ENCODE measurements around the gene TIMM23. TPM values are rescaled to one million over a fixed set of nuclear protein-coding genes. Genes with fewer than 3 reads are reported as not detected.
"Not testable (repeated sequence)": the region's sequence is repeated elsewhere in the genome, so short reads cannot be mapped to it uniquely, and the experiment has no call there.

Gene TIMM23
- total RNA-seq, 2 donors from 2014 or later = 37.4 to 50.3 TPM

DNA sequence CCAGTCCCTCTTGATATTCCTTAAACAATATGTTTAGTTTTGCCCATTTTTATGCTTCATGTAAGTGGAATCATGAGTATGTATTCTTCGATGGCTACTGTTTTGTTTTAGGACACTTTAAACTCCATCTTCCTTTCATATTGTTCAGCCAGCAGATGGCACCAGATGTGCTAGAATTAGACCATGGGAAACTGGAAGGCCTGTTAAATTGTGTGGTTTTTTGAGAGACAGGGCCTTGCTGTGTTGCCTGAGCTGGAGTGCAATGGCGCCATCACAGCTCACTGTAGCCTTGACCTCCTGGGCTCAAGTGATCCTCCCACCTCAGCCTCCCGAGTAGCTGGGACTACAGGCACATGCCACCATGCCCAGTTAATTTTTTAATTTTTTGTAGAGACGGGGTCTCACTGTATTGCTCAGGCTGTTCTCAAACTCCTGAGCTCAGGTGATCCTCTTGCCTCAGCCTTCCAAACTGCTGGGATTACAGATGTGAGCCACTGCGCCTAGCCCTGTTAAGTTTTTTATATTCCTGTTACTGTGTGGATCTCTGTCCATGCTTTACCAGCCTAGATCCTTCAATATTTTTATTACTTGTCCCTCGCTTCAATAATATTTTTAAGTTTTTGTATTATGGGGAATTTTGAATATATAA is 11.4 kb downstream of the TIMM23 start:
- intact Hi-C loops (cut with DNase I, micrococcal nuclease) = not testable (repeated sequence)
- ATAC-seq (peak; percentile 84), DNase-seq (peak in 1 of 2 donors; percentile 41)

DNA sequence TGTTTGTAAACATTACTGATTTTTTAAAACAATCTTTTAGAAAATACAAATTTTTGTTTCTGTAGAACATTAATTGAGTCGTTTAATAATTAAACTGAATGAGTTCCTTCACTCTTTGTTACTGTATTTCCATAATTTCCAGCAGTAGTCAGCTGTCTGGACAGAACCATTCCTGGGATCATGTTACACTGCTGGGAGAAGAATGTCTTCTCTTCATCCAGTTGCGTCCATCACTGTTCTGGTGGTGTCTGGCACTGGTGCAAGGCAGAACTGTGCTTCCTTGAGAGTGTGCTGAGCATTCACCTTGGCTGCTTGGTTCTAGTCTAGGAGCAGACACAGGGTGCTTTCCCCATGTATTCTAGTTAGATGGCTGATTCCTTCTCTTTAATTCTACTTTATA is 12.2 kb downstream of the TIMM23 start:
- DNase-seq; ATAC-seq; intact Hi-C loops (cut with DNase I, micrococcal nuclease): not testable (repeated sequence)

DNA sequence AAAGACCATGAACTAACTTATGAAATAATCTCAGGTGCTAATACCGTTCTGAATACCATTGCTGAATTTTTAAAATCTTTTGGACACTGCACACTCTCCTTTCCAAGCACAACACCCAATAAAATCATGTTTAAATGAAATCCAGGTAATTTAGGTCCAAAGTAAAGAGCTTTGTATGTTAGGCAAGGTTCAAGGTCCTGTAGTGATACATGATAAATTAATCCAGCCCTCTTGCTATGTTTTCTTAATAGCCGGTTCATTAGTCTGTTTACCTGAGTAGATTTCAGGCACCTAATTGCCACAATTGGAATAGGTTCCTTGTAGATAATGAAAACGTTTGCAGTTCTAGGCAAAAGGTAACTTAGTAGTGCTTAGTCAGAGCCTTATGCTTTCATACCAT is 13.3 kb downstream of the TIMM23 start:
- DNase-seq; intact Hi-C loops (cut with DNase I, micrococcal nuclease); ATAC-seq: not testable (repeated sequence)

DNA sequence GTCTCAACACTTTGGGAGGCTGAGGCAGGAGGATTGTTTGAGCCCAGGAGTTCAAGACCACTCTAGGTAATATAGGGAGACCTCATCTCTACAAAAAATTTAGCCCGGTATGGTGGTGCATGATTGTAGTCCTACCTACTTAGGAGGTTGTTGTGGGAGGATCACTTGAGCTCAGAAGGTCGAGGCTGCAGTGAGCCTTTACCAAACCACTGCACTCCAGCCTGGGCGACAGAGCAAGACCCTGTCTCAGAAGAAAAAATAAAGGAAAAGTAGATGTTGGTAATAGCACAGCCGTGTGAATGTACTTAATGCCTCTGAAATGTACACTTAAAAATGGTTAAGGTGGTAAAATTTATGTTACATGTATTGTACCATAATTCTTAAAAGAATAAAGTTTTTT is 25.3 kb downstream of the TIMM23 start:
- no peak for DNase-seq
- ATAC-seq = no peak
- intact Hi-C loops (cut with DNase I, micrococcal nuclease) = no loop called here

DNA sequence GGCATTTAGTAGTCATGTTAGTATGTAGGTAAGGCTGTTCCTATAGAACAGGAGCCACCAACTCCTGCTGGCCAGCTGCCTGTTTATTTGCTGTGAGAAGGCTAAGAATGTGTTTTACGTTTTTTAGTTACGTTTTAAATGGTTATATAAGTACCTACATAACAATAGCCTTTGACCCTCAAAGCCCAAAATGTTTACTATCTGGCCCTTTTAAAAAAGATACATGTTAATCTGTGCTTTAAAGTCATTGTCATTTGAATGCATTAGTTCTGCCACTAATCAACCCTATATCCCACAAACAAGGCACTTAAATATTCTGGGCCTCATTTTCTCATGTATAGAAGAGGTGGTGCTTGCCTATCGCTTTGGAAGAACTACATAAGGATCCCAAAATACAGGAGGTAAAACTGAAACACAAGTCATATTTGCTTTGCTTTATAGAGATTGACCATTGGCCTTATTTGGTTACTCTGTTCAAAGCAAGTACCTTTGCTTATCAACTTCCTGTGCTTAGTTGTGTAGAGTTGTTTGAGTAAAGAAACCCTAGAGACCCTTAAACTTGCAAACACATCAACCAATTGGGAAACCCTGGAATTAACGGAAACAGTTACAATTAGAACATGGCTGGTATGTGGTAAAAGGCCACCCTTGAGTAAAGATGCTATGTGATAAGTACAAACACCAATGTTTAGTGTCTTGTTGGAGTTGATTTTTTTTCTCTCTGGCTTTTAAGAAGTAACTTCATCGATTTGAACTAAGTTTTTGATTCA is 25.9 kb downstream of the TIMM23 start:
- DNase-seq = no peak
- peak; percentile 20 for ATAC-seq
- intact Hi-C loops (cut with DNase I, micrococcal nuclease) = no loop called here

DNA sequence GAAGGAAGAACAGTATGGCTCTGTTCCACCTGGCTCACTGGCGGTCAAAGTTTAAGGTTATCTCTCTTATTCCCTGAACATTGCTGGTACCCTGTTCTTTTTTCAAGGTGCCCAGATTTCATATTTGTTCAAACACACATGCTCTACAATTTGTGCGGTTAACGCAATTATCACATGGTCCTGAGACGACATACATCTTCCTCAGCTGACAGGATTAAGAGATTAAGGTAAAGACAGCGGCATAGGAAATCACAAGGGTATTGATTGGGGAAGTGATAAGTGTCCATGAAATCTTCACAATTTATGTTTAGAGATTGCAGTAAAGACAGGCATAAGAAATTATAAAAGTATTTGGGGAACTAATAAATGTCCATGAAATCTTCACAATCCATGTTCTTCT is 27.7 kb downstream of the TIMM23 start:
- DNase-seq; ATAC-seq; intact Hi-C loops (cut with DNase I, micrococcal nuclease): not testable (repeated sequence)

DNA sequence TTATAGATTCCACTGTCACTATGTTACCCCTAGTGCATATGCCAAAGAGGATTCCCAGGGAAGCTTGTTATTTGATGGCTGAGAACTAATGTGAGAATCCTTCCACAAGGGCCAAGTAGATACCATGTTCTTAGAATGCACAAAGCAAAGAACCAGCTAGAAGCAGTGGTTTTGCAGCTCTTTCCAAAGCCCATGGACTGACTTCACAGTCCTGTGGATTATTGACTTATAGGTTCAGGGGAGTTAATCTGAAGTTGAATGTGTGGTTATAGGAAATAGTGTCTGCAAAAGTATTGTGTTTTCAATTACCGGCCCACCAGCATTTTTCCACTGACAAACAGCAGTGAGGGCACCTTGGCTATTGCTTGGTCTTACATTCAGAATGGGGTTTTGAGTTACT is 28.2 kb downstream of the TIMM23 start:
- ATAC-seq = no peak
- no peak for DNase-seq
- intact Hi-C loops (cut with DNase I, micrococcal nuclease) = no loop called here

DNA sequence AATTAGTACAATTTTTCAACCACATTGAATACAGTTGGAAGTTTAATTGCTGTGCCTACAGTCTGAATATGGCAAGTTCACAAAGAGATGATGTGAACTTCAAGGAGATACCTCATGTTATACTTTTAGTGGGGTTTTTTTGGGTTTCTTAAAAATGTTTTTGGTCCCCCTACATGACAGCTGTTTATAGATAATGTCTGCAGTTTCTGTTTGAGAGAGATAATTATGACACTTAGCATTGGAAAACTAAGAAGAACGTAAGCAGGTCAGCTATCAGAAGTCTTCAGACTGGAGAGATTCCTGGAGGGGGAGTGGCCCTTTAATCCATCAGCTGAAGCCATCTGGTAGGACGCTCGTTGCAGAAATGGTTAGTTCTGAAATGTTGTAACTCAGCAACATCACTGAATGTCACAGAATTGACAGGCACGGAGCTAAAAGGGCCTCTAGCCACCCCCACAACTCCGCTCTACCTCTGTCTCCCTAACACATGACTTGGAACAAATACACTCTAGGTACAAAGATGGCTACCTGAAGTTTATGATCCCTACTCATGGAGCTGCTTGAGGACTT is 29.0 kb downstream of the TIMM23 start:
- ATAC-seq (no peak), DNase-seq (no peak)
- intact Hi-C loops (cut with DNase I, micrococcal nuclease) = no loop called here

DNA sequence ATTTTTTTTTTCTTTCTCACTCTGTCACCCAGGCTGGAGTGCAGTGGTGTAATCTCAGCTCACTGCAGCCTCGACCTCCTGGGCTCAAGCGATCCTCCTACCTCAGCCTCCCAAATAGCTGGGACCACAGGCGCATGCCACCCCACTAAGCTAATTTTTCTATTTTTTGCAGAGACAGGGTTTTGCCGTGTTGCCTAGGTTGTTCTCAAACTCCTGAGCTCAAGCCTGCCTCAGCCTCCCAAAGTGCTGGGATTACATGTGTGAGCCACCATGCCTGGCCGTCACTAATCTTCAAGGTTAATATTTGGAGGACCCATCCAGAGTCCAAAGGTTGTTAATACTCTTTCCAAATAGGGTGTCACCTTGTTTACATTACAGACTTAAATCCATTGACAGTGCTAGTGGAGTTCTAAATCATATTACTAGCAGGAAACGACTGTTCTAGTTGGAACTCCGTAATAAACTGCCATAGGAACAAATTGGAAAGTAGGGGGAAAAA is 29.9 kb downstream of the TIMM23 start:
- intact Hi-C loops (cut with DNase I, micrococcal nuclease); DNase-seq: not testable (repeated sequence)
- ATAC-seq = peak; percentile 14

DNA sequence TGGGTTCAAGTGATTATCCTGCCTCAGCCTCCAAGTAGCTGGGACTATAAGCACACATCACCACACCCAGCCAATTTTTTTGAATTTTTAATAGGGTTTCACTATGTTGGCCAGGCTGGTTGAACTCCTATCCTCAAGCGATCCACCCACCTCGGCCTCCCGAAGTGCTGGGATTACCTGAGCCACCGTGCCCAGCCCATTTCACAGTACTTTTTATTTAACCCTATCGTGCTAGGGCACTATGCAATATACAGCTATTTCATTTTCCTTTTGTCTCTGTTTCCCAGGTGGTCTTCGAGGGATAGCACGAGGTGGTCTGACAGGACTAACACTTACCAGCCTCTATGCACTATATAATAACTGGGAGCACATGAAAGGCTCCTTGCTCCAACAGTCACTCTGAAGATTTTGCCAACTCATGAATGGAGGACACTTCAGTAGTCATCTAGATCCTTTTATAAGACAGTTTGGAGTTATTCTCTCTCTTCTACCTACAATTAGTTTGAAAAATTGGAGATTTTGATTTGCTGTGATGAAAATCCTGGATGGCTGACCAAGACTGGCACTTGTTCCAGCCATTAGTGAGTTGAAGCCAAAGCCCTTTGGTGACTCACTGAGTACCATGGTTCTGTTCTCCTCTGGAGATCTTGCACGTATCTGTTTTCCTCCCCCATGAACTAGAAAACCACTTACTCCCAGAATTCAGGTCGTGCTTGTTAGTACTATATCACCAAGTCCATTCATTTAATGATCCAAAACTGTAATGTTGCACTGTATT is 30.8 kb downstream of the TIMM23 start:
- ATAC-seq (peak; percentile 16), DNase-seq (no peak)
- intact Hi-C loops (cut with DNase I, micrococcal nuclease) = no loop called here

DNA sequence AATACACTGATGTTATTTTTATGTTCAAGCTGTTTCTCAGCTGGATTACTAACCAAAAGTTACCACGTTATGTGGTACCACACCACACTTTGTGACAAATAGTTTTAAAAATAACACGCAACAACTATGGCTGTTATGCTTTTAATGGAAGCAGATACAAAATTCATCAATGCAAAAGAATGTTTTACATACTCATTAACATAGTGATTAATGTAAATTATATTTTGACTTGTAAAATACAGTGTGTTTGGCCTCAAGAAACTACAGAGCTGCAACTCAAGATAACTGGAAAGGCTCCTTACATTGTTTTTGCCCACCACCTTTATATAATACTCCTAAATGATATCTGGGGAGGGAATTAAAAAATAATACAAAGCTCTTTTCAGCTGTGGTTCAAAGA is 32.7 kb downstream of the TIMM23 start:
- DNase-seq (no peak), ATAC-seq (no peak)
- intact Hi-C loops (cut with DNase I, micrococcal nuclease) = no loop called here

DNA sequence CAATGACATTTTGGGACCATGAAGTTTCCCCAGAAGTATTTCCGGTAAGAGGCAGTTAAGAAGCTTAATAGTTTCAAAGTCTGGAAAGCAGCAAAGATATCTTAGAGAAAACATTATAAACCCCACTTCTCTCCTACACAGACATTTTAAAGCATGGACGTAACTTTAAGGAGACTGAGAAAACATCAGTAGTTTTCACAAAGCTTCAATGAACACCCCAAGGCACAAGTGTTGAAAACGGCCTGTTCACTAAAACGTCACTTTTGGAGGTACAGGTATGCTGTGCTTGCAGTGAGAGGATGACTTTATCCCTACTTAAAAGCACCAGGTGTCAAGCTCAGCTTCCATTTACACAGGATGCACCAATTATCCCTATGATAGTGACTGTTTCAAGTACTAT is 33.1 kb downstream of the TIMM23 start:
- intact Hi-C loops (cut with DNase I, micrococcal nuclease) = no loop called here
- DNase-seq (no peak), ATAC-seq (no peak)

DNA sequence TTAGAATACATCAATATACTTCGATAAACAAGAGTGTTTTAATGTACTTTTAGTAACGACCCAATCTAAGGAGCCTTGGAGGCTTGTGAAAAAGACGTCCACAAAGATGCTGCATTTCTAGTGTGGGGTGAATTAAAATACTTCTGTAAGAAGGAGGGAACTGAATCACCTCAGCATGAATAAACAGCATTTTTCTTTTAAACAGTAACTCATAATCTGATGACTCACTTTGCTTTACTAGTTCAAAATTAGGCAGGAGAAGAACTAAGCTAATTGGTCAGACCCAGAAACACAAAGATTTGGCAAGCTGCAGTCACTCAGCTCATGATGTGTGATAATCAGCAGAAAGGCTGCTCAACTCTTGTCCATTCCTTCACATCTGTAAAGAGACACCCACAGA is 33.9 kb downstream of the TIMM23 start:
- ATAC-seq = no peak
- intact Hi-C loops (cut with DNase I, micrococcal nuclease) = no loop called here

DNA sequence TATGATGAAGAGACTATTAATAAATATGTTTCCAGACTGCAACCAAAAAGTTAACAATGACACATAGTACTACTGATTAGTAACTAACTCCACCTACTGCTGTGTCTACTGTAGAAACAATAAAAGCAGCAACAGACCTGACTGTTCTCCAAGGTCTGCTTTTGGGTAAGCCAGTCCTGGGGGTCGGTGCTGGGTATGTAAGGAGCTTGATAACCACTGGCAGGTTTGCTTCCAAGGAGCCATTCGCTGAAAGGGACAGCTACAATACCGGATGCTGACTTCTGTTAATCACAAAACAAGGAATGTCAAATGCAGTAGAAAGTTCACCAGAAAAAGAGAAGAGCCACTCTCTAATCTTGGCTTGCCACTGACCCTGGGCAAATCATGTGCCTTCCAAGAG is 40.5 kb downstream of the TIMM23 start:
- ATAC-seq (no peak), DNase-seq (no peak)
- intact Hi-C loops (cut with DNase I, micrococcal nuclease) = no loop called here

More for the DNA sequence above, 33.9 kb downstream of the TIMM23 start:
- no peak for DNase-seq

DNA sequence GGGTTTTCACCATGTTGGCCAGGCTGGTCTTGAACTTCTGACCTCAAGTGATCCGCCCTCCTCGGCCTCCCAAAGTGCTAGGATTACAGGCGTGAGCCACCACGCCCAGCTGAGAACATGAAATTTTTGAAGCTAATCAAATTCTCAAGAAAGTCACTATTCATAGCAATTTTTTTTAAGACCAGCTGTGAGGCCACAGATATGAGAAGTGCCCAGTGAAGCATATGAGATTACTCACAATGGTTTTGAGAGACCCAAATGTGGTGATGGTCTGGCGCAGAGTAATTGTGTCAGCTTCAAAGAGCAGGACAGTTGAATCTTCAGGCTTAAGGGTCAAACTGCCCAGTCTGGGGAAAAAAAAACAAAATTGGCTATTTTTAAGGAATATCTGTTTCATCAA is 41.9 kb downstream of the TIMM23 start:
- intact Hi-C loops (cut with DNase I, micrococcal nuclease) = no loop called here
- DNase-seq (no peak), ATAC-seq (no peak)

DNA sequence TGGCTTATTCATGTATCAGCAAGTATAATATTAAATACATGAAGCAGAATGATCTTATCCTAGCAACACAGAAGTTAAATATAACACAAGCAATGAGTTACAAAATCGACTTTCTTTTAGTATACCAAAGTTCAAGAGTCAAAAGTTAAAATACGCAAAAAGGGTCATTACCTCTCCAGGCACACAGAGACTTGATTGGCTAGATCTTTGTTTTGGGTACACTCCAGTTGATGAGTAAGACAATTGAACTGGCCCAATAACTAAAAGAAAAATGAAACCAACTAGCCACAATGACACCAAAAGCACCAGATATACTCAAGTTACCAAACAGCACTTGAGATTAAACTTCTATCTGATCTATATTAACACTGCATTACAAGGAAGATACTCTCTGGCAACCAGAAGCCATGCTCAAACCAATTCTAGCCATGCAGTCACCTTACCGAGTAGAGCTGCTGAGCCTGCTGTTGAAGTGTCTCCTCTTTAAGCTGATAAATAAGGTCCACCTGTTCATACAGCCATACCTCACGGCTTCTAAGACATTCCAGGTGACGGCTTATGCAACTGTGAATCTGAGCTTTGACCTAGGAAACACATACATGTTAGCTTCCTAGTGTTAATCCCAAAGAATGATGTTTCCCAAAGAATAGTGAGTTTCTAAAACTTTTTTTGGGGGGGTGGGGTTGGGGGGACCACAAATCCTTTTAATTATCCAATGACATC is 42.6 kb downstream of the TIMM23 start:
- DNase-seq = no peak
- intact Hi-C loops (cut with DNase I, micrococcal nuclease) = no loop called here
- ATAC-seq = no peak

DNA sequence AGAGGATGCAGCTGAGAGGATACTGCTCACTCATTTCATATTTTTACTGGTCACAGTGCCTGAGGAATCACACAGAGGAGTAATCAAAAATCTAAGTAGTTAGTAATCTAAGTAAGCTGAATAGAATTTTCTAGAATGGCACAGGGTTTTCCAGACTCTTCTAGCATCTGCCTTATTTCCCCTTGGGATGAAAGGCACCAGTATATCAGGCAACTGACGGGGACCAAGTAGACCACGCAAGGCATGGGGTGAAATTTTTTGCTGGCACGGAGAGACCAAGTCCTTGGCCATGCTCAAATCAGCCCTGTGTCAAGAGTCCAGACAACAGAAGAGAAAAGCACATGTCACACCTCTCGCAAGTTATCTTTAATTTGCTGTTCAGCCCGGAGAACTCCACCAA is 43.9 kb downstream of the TIMM23 start:
- ATAC-seq = no peak
- intact Hi-C loops (cut with DNase I, micrococcal nuclease) = no loop called here
- DNase-seq = no peak

DNA sequence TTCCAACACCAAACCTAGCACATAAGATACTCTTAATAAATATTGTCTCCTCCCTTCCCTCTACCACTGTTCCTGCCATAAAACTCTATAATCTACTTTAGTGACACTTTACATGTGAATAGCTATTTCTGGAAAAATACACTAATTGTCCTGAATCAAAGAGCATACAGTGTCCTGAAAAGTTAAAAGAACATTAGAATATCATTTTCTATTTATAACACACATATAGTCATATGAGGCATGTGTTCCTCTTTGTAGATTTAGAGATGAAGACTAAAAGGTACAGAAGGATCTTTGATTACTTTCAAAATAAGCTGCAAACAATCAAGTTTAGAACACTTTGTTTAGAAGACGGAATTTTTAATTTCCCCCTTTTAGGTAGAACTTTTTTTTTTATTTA is 44.5 kb downstream of the TIMM23 start:
- DNase-seq (no peak), ATAC-seq (no peak)
- intact Hi-C loops (cut with DNase I, micrococcal nuclease) = no loop called here

DNA sequence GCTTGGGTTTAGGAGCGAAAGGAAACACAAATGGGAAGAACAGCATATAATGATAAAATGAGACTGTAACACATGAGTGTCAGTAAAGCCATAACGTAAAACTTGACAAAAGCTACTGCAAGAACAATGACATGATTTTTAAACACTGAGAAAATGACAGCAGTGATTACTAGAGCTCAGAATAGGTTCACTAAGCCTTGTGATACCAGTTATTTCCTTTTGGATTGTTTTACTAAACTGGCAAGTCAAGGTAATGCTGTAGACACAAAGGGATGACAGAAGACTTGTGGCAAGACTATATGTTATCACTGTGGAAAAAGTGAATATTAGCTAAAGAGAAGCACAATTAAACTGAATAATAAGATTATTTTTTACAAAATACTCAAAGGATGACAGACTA is 45.4 kb downstream of the TIMM23 start:
- no peak for ATAC-seq
- DNase-seq = no peak
- intact Hi-C loops (cut with DNase I, micrococcal nuclease) = no loop called here
